Ishikawa (cell line): ENCODE measurements around the gene CST7.

Source experiments
- CEBPB ChIP-seq: IDR thresholded peaks from 2 replicates; pipeline ENCODE4 v1.6.1; 2012
- CREB1 ChIP-seq: IDR thresholded peaks from 2 replicates; pipeline ENCODE4 v1.6.1; 2012; ENCODE audit warnings: low read depth
- EP300 ChIP-seq: IDR thresholded peaks from 2 replicates; pipeline ENCODE4 v1.6.1; 2012; ENCODE audit warnings: borderline replicate concordance
- MAX ChIP-seq: IDR thresholded peaks from 2 replicates; pipeline ENCODE4 v1.6.1; 2012
- NFIC ChIP-seq: IDR thresholded peaks from 2 replicates; pipeline ENCODE4 v1.6.1; 2012
- TAF1 ChIP-seq: IDR thresholded peaks from 2 replicates; pipeline ENCODE4 v1.6.1; 2012; ENCODE audit warnings: low read depth, mild to moderate bottlenecking
- YY1 ChIP-seq: IDR thresholded peaks from 2 replicates; pipeline ENCODE4 v1.6.1; 2012; ENCODE audit warnings: low read depth

- no peak for TF ChIP-seq EP300
- no peak for TF ChIP-seq MAX
- TF ChIP-seq YY1 = no peak
- TF ChIP-seq CEBPB = no peak
- no peak for TF ChIP-seq NFIC
- no peak for TF ChIP-seq TAF1
- TF ChIP-seq CREB1 = no peak
These were observed 29.4 kb downstream of the CST7 start for GRCh38 chr20:24978513-24978912.
